ENCODE measurements around the gene KIF1B.

KIF1B gene

DNA sequence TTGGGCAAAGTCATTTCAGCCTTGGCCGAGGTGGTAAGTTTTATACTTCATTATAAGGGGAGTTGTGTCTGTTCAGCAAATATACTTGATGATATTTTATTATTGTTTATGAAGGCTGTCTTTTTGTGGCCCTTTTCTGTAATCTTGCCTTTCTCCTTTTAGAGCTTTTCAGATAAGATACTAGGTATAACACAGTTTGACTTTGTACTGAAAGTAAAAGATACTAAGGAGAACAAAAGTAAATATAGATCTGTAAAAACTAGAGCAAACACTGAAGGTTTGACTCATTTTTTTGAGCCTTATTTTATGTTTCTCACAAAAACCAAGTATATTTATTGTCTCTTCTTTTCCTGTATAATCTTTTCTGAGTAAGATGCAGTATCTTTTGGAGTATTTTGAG, 61.9 kb downstream of the KIF1B start:
- no peak for FAIRE-seq
- no peak for DNase-seq (ENCODE audit: insufficient read length, low spot score)

DNA sequence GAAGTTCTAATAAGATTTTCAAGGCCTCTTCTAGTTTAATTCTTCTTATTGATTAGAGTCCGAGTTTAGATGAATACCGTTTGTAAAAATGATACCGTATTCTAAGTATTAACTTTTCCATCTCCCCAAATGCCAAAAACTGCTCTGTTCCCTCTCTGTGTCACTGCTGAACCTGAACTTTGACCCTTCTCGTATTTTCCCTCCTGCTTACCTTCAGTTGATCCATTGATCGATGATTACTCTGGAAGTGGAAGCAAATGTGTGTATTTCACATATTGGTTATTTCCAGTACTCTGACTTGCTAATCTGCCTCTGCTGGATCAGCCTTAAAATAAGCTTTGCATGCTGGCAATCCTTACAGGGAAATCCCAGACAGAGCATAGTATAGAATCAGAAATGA, 68.5 kb downstream of the KIF1B start:
- DNase-seq (ENCODE audit: insufficient read length, low spot score) (no peak), FAIRE-seq (no peak)

DNA sequence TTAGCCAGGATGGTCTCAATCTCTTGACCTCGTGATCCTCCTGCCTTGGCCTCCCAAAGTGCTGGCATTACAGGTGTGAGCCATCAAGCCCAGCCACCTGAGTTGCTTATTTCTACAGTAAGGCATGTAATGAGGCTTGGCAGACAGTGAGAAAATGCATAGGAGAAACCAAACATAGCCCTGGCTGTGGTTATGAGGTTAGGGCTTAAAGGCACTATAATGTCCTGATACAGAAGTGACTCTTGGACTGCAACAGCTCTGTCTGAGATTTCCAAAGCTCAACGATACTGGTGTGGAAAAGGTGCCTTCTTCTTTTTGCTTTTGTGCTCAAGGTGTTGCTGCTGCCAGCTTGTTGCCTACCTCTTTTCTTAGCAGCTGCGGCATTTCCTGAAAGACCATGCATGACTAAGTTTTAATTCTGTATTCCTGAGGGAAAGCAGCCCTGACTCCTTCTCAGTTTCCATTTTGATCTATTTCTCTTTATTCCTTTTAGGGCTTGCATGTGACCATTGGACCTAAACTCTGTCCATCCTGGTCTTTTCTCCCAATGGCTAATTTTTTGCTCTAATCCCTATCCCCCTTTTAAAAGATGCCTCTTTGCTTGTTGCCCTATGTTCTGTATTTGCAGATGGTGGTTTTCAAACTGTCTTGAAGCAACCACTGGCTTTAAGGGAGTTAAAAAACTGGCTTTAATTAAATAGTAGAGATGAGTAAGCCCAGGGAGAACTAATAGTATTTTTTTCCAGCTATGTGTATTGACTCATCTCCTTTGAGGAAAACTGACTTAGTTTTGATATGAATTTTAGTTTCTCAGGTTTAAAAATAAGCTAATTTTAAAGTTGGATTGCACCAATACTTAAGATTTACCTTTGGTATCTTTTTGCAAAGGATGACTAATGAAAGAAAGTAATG, 70.3 kb downstream of the KIF1B start:
- DNase-seq (ENCODE audit: insufficient read length, low spot score): no peak

GRCh38 chr1:10283318-10283984, 73.1 kb downstream of the KIF1B start:
- DNase-seq (ENCODE audit: insufficient read length, low spot score): no peak
- no peak for FAIRE-seq

More for the DNA sequence above, 70.3 kb downstream of the KIF1B start:
- FAIRE-seq: no peak

GRCh38 chr1:10286244-10286643, 75.9 kb downstream of the KIF1B start:
- DNase-seq (ENCODE audit: insufficient read length, low spot score) (no peak), FAIRE-seq (no peak)

DNA sequence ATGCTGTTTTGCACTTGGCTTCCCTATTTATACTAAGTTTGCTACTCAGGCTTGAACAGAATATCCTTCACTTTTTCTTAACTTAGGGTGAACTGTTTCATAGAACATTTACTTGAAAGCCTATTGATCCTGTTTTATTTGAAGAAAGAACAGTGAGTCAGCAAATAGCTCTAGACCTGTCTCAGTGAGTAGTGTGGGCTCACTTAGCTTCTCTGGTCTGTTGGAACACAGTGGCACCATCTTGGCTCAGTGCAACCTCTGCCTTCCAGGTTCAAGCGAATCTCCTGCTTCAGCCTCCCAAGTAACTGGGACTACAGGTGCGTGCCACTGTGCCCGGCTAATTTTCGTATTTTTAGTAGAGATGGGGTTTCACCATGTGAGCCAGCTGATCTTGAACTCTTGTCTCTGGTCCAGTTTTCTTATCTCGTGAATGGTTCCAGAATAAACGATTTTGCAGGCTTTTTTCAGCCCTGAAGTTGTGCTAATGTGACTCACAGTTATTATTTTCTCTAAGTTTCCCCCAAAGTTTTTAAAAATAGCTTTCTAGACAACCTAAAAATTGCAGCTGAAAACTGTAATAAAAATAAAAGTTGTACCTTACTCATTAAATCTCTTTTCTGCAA, 76.8 kb downstream of the KIF1B start:
- DNase-seq (ENCODE audit: insufficient read length, low spot score): no peak
- no peak for FAIRE-seq

DNA sequence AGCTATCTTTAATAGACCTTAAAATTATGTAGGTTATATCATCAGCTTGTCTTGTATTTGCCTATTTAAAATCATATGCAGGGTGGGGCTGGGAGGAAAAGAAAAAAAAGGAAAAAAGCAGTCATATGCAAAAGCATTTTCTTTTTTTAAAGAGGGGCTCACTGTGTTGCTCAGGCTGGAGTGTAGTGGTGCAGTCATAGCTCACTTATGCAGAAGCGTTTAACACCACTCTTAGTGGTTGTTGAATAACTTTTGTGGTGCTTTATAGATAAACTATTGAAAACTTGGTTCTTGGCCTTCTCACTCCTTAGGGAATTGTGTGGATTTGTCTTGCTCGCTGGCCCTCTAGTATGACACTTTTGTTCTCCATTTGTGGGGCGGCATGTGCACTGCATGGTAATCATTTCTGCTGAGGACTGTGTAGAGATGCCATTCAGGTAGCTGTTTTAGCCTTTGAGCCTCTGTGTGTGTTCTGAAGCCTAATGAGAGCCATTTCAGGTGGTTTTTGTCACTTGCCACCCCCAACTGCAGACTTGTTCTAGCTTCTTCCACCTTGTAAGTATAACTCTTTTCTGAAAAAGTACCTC, 77.8 kb downstream of the KIF1B start:
- no peak for FAIRE-seq
- no peak for DNase-seq (ENCODE audit: insufficient read length, low spot score)

GRCh38 chr1:10291705-10292104, 81.3 kb downstream of the KIF1B start:
- DNase-seq (ENCODE audit: insufficient read length, low spot score): no peak
- FAIRE-seq: no peak

DNA sequence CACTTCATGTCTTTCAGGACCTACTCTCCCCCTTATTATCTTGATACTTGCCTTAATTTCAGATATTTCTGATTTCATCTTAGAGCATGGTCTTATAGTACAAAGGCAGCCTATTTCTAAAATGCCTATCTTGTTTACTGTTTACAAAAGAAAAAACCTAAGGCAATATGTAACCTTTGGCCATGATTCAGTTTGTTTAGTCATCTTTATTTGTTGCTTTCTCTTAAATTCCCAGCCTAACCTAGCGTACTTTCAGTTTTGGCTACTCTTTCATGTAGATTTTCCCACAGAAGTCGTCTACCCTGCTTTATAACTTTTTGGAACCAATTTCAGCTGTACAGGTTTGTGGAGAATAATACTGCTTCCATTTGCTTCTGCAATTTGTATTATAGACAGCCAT, 81.8 kb downstream of the KIF1B start:
- DNase-seq (ENCODE audit: insufficient read length, low spot score) (no peak), FAIRE-seq (no peak)

GRCh38 chr1:10295481-10296085, 85.2 kb downstream of the KIF1B start:
- DNase-seq (ENCODE audit: insufficient read length, low spot score) (no peak), FAIRE-seq (no peak)

- FAIRE-seq (peak; percentile 74), DNase-seq (ENCODE audit: insufficient read length, low spot score) (no peak)
Measured at GRCh38 chr1:10299151-10299550, 88.8 kb downstream of the KIF1B start.

DNA sequence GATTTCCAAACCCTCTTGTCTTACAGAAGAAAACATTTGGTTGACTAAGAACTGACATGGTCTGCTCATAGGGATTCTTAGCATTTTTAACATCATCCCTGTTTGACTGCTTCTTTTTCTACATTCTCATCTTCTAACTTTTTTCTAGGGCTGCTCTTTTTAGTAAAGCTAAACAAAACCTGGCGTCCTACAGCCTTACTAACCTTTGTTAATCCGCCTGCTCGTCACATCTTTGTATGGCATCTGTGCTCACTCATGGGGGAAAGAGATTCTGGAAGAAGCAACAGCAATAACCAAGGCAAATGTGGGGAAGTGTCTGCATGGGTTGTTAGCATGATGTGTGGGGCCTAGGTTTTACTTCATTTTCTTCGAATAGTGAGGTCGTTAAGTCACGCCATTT, 92.0 kb downstream of the KIF1B start:
- FAIRE-seq (no peak), DNase-seq (ENCODE audit: insufficient read length, low spot score) (no peak)

DNA sequence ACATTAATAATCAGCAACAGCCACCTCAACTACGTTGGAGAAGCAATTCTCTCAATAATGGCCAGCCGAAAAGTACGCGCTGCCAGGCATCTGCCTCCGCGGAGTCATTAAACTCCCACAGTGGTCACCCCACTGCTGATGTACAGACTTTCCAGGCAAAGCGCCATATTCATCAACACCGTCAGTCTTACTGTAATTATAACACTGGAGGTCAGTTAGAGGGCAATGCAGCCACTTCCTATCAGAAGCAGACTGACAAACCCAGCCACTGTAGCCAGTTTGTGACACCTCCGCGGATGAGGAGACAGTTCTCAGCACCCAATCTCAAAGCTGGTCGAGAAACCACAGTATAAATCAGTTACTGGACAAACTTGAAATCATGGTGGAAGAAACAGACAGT, 93.9 kb downstream of the KIF1B start:
- DNase-seq (ENCODE audit: insufficient read length, low spot score) (peak; percentile 9), FAIRE-seq (no peak)

- DNase-seq (ENCODE audit: insufficient read length, low spot score) (no peak), FAIRE-seq (no peak)
Measured at GRCh38 chr1:10306435-10306834, 96.1 kb downstream of the KIF1B start.

GRCh38 chr1:10308001-10308400, 97.6 kb downstream of the KIF1B start:
- FAIRE-seq (no peak), DNase-seq (ENCODE audit: insufficient read length, low spot score) (no peak)

DNA sequence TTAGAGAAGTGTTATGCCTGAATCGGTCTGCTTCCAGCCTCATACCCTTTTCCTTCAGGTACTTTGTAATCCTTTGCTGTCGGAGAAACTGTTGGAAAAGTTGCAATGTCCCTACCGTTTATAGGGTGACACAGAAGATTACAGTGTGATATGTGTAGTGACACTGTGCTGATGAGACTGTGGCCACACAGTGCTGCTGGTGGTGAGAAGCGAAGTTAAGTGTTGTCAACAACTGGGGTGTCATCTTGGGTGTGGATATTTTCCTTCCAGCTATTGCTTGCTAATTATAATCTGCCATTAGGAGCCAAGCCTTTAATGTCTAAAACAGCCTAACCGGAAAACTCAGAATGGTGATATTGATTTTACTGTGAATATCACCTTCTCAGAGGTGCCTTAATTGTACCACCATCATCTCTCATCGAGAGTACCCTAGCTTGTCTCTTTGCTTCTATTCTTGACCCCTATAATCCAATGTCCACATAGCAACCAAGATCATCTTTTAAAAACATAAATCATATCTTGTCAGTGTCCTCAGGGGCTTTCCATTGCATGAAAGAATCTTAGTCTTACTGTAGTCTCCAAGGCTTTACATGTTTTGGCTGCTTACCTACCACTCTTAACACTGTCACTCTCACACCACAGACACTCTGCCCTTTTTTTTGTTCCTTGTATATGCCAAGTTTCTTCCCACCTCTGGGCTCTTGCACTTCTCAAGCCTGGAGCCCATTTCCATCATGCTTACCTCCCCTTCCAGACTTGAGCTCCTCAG, 99.1 kb downstream of the KIF1B start:
- FAIRE-seq (no peak), DNase-seq (ENCODE audit: insufficient read length, low spot score) (no peak)

GRCh38 chr1:10316752-10317151, 106.4 kb downstream of the KIF1B start:
- FAIRE-seq: no peak
- DNase-seq (ENCODE audit: insufficient read length, low spot score): no peak

DNA sequence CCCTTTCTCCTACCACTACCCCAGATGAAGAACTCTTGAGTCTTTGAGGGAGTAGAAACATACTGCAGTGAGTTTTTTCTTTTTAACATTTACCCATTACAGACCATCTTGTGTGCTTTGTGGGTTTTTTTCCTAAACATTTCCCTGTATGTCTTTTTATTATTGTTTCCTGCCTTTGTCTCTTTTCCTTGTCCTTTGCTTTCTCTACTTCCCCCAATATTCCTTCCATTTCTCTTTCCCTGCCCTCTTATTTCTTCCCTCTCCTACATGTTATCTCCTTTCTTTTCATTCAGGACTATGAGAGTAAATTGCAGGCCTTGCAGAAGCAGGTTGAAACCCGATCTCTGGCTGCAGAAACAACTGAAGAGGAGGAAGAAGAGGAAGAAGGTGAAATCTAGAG, 109.4 kb downstream of the KIF1B start:
- FAIRE-seq (no peak), DNase-seq (ENCODE audit: insufficient read length, low spot score) (no peak)

DNA sequence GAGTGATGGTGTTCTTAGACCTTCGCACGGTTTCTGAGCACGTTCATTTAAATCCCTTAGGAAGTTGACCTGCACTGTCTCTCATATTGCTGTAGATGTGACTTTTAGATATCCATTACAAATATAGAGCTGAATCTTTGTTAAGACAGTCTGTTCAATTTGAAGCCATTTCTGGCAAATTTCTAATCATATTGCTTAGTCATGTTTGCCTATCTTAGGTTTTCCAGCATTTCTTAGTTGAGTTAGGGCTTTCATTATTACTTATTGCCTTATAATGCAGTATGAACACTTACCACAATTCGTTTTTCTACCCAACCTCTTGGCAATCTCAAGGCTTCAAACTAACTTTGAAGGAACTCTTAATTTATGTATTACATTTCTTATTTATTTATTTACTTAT, 110.0 kb downstream of the KIF1B start:
- FAIRE-seq (no peak), DNase-seq (ENCODE audit: insufficient read length, low spot score) (no peak)

DNA sequence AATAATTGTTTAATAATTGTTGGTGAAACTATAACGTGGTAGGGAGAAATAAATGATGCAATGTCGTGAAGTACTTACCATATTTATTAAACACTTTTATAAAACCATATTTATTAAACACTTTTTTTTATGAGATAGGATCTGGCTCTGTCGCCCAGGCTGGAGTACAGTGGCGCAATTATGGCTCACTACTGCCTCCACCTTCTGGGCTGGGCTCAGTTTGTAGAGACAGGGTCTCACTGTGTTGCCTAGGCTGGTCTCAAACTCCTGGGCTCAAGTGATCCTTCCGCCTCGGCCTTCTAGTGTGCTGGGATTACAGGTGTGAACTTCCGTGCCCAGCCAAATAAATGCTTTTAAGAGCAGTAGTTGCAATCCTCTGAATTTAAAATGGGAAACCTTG, 112.5 kb downstream of the KIF1B start:
- DNase-seq (ENCODE audit: insufficient read length, low spot score) (no peak), FAIRE-seq (no peak)

All from GM19239 (cell line).